ENCODE data around the gene TGOLN2.

DNA sequence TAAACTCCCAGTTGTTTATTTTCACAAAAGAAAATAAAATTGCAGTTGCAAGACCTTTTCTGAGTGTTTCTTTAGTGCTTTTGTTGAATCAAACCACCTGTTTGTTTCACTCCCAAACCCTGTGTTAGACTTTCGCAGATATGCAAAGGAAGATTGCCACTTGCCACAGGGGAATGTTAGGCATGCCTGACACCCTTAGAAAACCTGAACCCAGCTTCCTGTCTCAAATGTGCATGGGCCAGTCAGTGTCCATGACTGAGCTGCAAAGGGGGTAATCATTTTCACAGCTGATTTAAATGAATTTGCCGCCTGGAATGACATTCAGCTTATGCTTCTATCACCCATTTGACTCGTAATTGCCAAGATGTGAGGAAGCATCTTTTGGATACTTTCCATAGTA lies 17.5 kb downstream of the TGOLN2 start:
- TF ChIP-seq CTCF (conservative IDR thresholded peaks at IDR 0.05; ENCODE audit: low read depth, low read length) (no peak), EZH2 (IDR thresholded peaks at IDR 0.05; ENCODE audit: borderline replicate concordance, low read depth, low read length, poor library complexity, severe bottlenecking) (no peak)

Measured in A673 (cell line).